Measurements from ENCODE around the gene OMP.
A peak's percentile ranks its signal among the peaks of the same experiment; 100 is the strongest.
"Not testable (repeated sequence)": the region's sequence is repeated elsewhere in the genome, so short reads cannot be mapped to it uniquely, and the experiment has no call there.

The OMP gene, protein sequence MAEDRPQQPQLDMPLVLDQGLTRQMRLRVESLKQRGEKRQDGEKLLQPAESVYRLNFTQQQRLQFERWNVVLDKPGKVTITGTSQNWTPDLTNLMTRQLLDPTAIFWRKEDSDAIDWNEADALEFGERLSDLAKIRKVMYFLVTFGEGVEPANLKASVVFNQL

DNA sequence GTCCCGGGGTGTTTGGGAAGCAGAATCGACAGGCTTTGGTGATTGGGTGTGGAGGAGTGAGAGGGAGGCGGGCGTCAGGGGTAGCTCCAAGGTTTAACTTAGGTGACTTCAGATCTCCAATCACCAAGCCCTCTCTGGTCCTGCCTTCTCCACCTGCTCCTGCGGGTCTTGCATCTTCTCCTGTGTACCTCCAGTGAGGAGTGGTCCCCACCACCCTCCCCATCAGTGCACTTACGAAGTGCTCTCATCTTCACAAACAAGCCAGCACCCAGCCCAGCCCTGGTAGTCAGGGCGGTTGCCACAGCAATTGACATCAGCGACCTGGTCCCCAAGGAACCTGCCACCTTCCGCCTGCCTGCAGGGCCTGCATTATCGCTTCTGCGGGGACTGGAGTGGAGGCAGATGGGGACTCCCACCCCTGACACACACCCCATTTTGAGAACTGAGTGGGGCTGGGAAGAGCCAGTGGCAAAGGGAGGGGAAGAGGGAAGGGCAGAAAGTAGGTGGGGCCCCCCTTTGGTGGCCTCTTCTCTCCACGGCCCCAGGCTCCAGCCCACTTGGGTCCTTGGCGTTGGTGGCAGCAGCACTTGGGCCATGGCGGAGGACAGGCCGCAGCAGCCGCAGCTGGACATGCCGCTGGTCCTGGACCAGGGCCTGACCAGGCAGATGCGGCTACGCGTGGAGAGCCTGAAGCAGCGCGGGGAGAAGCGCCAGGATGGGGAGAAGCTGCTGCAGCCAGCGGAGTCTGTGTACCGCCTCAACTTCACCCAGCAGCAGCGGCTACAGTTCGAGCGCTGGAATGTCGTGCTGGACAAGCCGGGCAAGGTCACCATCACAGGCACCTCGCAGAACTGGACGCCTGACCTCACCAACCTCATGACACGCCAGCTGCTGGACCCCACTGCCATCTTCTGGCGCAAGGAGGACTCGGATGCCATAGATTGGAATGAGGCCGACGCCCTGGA is at the start of gene OMP:
Gene OMP (plus strand): TSS at position 595 of the 965 bp plus-strand sequence. CDS start 0 bp downstream, at position 595.
- DNase-seq, result no peak

DNA sequence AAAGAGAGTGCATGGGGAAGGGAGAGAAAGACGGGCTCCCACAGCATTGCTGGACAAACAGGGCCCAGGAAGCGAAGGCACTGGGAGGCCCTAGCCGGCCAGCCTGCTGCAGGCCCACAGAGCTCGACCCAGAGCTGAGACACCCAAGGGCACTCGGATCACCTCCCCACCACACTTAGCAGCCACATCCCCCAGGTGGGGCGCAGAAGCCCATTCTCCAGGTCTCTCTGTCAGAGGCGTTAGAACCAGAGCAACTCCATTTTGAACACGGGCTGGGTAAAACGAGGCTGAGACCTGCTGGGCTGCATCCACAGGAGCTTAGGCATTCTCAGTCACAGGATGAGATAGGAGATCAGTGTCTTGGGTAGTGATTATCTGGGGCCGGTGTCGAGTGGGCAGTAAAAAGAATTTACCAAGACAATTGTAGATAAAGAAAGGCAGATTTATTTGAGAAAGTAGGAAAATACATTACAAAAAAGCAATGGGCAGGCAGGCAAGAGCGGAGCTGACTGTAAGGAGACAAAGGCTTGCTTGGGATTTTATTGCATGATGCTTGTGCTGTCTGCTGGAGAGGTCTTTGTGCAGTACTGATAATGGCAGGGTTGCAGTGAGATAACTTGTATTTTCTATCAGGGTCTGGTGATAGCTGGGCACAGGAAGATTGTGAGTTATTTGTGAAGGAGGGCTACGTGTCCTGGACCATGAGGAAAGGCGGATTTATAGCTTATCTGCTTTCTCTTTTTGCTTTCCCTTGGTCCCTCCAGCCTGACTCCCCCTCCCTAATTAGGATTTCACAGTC is 49.2 kb upstream of the OMP start:
- DNase-seq, result no peak

DNA sequence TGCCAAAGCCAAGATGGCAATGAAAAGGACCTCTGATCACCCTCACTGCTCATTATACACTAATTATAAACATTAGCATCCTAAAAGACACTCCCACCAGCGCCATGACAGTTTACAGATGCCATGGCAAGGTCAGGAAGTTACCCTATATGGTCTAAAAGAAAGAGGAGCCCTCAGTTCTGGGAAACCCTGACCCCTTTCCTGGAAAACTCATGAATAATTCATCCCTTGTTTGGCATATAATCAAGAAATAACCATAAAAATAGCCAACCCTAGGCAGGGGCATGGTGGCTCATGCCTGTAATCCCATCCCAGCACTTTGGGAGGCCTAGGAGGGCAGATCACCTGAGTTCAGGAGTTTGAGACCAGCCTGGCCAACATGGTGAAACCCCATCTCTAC is 48.6 kb upstream of the OMP start:
- DNase-seq, result no peak

DNA sequence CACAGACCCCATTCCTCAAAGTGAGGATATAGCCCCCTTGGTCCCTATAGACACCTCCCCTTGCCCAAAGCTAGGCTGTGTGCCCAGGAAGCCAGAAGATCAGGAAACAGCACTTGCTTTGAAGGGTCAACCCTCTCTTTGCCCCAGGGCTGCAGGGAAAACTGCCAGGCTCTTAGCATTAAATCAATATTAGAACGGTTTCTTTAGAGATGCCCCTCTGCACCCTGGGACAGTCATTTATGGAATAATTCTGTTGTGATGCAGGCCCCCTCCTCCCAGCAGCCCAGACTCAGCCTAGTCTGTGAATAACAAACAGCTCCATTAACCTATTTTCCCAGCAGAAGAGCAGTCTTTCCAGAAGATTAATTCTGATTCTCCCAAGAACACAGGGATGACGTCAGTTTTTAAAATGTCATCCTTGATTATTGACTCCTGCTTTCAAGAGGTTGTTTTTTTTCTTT is 47.5 kb upstream of the OMP start:
- no peak for DNase-seq

DNA sequence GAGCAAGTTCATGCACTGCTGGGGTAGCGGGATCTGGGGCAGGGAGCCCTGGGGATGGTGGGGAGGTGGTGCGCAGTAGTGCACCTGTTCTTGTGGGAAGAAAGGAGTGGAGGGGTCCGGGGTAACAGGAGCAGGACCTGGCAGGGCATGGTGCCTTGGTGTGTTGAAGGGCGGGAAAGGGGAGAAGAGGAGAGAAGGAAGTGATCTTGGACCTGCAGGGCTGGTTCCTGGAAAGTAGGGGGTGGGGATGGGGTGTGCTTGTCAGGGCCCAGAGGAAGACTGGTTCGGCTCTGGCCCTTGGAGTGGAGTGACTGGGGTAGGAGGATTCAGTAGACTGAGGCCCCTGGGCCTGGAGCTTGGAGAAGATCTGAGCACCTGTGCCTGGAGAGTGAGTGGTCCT is 46.7 kb upstream of the OMP start:
- DNase-seq, result no peak

DNA sequence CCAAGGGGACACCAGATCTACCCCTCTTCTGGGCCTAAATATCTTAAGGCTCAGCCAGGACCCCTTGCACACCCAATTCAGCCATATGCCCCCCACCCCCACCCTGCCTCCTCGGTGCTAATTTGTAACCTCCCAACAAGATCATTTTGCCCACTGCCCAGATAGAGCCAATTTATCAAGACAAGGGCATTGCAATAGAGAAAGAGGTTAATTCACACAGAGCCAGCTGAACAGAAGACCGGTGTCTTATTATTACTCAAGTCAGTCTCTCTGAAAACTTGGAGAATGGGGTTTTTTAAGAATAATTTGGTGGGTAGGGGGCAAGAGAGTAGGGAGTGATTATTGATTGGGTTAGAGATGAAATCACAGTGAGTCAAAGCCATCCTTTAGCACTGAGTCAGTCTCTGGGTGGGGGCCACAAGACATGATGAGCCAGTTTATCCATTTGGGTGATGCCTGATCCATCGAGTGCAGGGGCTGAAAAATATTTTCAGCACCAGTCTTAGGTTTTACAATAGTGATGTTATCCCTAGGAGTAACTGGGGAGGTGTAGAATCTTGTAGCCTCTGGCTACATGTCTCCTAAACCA is 45.7 kb upstream of the OMP start:
- DNase-seq, result no peak

DNA sequence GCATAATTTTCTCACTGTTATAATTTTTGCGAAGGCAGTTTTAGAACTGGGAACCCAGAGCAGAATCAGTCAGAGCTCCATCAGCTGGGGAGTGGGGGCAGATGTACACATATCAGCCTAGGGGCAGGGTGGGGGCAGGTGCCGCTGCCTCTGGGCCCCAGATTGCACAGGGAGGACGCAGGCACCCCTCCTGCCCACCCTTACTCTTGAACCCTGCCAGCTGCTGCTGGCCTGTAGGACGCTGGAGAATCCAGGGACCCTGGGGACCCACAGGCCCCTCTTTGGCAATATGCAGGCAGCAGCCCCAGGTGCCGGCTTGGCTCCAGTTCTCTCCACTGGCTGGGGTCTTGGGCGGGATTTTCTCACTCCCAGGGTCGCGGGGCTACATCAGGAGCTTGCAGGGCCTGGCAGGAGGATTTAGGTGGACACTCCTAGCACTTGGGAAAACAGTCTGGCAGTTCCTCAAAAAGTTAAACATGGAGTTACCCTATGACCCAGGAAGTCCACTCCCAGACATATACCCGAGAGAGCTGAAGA is 44.6 kb upstream of the OMP start:
- no peak for DNase-seq

DNA sequence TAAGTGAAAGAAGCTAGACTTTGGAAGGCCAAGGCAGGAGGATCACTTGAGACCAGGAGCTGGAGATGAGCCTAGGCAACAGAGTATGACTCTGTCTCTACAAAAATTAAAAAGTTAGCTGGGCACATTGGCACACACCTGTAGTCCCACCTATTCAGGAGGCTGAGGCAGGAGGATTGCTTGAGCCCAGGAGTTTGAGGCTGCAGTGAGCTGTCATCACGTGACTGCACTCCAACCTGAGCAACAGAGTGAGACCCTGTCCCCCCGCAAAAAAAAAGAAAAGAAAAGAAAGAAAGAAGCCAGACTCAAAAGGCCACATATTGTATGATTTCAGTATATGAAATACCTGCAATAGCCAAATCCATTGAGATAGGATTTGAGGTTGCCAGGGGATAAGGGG is 43.7 kb upstream of the OMP start:
- DNase-seq, result no peak

DNA sequence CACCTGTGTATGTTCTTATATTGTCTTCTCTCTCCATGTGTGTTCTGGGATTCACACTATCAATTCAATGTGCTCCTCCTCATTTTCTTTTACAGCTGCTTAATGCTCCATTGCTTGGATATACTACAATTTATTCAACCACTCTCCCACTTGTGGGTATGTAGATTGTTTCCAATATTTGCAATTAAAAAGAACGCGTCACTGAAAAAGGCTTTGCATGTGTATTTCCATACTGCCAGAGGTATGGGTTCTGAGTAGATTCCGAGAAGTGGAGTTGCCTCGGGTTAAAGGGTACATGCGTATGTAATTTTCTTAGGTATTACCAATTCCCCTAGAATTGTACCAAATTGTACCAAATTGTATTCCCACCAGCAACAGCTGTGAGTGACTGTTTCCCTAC is 42.8 kb upstream of the OMP start:
- no peak for DNase-seq

DNA sequence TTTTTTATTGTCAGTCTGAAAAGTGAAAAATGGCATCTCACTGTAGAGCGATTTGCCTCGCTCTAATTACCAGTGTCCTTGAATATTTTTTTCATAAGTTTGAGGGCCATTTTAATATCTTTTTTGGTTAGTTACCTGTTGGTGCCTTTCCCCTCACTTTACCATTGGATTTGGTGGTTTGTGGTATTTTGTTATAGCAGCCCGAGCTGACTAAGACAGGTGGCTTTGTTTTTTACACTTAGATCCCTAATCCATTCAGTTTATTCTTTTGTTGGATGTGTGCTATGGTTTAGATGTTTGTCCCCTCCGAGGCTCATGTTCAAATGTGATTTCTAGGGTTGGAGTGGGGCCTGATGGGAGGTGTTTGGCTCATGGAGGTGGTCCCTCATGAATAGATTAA is 42.4 kb upstream of the OMP start:
- no peak for DNase-seq

DNA sequence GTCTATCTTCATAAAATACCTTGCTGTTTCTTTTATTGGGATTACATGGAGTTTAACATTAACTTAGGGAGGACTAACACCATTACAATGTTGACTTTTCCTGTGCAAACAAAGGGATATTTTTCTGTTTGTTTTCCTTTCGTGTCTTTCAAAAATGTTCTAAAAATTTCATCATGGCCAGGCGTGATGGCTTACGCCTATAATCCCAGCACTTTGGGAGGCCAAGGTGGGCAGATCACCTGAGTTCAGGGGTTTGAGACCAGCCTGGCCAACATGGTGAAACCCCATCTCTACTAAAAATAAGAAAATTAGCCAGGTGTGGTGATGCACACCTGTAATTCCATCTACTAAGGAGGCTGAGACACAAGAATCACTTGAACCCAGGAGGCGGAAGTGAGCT is 41.4 kb upstream of the OMP start:
- DNase-seq, result not testable (repeated sequence)

DNA sequence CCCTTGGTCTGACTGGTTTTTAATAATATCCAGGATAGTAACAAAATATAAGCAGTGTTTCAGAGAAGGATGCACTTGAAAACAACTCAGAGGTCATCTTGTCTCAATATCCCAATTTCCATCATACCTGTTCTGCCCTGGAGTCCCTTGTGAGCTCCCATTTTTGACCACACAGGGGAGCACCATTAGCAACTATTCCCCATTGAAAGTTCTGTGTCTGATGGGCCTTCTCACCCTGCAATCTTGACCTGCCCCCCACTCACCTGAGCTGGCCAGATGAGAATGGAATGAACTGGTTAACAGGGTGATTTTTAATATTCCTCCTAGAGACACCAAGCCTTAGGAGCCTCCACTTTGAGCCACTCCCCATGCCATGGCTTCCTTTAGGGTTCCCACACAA is 39.7 kb upstream of the OMP start:
- DNase-seq, result no peak

DNA sequence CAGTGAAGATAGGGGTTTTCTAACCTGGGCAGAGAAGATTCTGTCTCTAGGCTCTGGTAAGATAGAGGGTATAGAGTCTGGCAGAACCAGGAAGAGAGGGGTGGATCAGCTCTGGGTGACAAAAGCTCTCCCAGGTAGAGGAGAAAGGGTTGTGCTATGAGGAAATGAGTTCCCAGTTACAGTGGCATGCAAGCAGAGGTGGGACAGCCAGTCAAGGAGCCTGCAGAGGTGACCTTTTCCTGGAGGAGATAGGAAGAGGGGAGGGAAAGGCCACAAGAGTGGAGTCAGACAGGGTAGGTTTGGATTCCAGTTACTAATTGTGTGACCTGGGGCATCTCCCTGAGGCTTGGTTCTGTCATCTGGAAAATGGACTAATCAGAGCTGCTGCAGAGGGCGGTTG is 39.2 kb upstream of the OMP start:
- no peak for DNase-seq

DNA sequence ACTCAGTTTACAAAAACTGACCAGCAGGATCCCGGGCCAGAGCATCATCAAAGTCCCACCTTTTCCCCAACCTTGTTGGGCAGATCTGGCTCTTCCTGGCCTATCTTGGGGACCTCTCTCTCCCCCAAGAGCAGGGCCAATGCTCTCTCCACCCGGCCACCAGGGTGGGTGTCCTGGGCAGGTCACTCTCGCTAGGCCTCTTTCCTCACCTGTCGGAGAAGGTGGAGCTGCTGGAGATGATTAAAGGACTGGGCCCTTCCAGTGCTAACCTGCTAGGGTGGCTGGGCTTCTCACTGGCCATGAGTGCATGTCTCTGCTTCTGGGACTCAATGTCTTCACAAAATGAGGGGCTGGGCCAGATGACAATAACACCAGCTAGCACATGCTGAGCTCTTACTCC is 38.8 kb upstream of the OMP start:
- DNase-seq, result no peak

DNA sequence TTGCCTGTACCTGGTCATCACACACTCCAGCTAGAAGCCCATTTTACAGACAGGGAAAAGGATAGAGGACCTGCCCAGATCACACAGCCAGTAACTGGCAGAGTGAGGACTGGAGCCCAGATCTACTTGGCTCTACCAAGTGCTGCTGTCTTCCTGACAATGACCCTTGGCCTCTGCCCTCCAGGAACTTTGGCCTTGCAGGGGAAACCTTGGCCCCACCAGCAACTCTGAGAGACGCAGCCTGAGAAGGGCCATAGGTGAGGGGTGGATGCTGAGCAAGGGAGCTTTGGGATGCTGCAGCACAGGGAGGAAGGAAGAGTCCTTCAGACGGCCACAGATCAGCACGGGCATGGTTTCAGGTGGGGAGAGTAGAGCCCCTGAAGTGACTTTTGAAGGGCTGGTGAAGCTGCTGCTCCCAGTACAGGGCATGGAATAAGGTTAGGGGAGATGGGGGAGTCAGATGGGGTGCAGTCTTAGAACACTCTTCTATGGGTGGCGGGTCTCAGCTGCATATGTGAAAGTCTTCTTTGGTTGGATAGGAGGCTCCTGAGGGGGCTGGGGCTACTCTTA is 37.9 kb upstream of the OMP start:
- no peak for DNase-seq

DNA sequence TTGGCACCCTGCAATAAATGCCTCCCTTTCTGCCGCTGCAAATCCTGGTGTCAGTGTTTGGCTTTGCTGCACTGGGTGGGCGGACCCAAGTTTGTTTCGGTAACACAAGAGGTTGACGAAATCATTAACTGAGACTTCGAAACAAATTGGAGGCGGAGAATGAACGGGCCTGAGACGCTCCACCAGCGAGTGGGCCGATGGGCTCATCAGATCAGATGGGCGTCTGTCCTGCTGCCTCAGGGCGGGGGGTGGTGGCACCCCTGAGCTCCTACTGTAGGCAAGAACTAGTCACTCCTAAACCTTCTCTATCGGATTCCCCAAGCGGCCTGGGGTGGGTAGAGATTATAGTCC is 36.8 kb upstream of the OMP start:
- DNase-seq, result no peak

DNA sequence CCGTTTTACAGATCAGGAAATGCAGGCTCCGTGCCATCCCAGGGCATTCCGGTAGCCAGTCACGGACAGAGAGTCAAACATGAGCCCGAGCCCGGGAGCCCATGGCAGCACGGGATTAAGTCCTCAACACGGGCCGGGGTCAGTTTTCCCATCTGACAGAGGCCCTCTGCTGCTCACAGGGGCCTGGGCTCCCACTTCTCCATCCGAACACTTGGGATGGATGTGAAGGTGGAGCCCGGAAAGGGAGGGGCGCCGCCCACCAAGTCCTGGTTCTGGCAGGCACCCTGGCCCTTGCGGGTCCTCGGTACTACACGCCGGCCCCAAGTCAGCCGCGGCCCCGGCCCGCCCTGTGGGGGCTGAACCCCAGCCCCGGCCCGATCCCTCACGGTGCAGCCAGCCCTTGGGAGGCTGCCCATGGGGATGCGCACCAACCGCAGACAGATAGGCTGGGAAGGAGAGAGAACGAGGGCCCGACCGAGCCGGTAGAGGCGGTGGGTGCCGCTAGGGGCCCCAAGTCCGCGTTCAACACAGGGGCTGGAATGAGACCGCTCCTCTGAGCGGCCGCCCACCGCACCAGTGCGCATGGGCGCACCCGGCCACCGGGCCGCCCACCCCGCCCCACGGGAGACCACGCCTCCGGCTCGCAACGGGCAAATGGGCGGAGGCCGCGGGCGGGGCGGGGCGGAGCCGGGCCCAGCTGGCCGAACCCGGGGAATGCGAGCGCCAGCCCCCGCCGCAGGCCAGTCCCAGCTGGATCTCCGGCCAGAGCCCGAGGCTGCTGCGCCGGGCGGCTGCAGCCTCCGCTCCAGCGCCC is 36.2 kb upstream of the OMP start, which contains the start of gene CAPN5:
Gene CAPN5 (plus strand): TSS at position 743 of the 814 bp plus-strand sequence. CDS start 17,916 bp downstream, outside the sequence.
- peak; percentile 69 for DNase-seq

DNA sequence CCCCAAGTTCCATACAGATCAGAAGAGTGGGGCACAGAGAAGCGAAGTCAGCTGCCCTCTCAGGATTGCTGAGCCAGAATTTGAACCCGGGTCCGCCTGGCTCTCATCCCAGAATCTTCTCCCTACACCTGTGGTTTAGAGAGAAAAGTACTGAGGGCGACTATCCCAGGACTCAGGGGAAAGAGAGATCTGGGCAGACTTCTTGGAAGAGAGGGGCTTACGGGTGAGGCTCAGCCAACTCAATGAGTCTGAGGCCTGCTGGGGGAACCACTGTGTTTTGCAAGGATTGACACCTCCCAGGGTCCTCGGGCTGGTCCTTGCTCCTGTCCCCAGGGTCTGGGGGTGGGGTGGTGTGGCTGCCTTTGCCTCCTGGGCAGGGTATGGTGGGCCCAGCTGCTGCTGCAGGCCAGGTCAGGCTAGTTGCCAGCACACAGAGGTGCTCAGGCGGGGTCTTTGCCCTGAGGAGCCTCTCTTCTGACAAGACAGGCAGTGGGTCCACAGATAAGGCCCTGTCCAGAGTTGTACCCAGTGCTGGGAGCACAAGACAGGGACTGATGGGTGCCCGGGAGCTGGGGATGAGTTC is 34.7 kb upstream of the OMP start:
- no peak for DNase-seq

DNA sequence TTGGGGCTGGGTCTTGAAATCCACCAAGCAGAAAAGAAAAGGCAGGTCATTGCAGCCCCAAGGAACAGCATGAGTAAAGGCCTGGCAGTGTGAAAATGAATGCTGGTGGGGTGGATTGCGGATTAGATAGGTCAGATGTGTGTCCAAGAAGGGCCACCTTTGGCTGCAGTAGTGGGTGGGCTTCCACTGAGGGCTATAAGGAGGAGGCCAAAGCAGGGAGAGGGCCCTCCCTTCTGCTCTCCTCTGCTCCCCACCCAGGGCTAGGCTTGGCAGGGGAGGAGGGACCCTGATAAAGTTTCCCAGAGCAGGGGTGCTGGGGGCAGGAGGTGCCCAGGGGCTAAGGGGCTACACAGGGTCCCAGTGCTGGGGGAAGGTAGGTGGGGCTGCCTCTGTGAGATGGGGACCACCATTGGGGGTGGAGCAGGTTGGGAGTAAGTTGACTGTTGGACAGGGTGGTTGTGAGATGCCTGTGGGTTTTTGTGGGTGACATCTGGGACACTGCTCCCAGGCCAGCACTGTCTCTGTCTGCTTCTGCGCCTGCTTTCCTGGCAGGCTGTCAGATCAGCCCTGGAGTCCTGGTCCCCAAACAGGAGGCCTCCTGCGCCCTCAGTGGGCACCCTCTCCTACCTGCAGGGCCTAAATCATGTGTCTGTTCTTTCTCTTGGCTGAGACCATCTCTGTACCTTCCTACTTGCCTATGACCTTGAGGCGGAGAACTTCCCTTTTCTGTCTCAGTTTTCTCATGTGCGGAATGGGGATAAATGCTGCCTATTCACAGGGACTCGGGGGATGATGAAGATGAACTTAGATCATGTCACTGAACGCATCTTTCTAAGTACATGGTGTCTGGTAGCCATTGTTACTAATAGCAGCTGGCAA is 33.9 kb upstream of the OMP start:
- no peak for DNase-seq

DNA sequence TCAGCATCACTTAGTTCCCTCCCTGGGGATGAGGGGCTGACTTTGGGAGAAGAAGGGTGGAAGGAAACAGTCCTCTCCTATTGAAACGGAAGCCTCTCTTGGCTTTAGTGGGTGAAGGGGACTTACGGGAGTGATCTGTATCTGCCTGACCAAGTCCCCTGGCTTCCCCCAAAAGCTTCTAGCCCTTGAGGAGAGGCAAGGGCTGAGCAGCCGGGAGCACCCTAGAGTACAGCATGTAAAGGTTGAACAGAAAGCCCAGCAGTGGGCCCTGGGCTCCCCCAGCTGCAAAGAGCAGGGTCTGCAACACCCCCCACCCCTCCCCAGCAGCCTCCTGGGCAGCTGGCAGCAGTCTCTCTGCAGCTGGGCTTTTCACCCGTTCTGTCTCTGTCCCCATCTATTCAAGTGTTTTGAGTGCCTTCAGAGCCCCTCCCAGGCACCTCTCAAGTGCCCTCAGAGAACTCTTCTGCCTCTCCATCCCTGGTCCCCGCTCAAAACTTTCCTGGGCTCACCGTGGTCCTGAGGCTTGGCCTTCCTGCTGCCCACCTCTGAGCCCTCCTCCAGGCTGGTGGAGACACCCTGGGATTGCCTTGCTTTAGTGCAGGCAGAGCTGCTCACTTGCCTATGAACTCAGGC is 33.2 kb upstream of the OMP start:
- no peak for DNase-seq

Data from SHP77 treated with DMSO at 0.1 percent for 48 hours (cell line).